Natural killer cell treated with Interleukin-12 subunit alpha and Interleukin-12 subunit beta and Interleukin-15 and Interleukin-18, amount 100 ng/mL, for 72 hours (primary cell): ENCODE data around the gene MYO1D. TPM values are rescaled to one million over a fixed set of nuclear protein-coding genes. Genes with fewer than 3 reads are reported as not detected.

ENCODE experiments used
- ATAC-seq, 2 donors: fragments of 150-1000 bp; cut with Tn5 transposase in 1 of 2; sonication (Bioruptor Pico), chemical (Tn5 transposase) in 1 of 2; 2 replicates each; pipeline ENCODE4 v1.10.0; 2021
- DNase-seq: peaks from one replicate; pipeline ENCODE4 v3.0.0; 2022; ENCODE audit warnings: low spot score
- H3K27ac Mint-ChIP-seq, 2 donors: 1 replicate in 1 of 2; 2 replicates in 1 of 2; pipeline ENCODE4 v1.8.0; 2022; ENCODE audit warnings: mixed read lengths in 2 of 2, mild to moderate bottlenecking in 1 of 2, moderate library complexity in 1 of 2
- H3K27me3 Mint-ChIP-seq, 2 donors: 1 replicate in 1 of 2; 2 replicates in 1 of 2; pipeline ENCODE4 v1.8.0; 2022; ENCODE audit warnings: mixed read lengths in 2 of 2
- H3K36me3 Mint-ChIP-seq: one replicate; pipeline ENCODE4 v1.8.0; 2022; ENCODE audit warnings: mixed read lengths
- H3K4me1 Mint-ChIP-seq, 2 donors: 1 replicate in 1 of 2; 2 replicates in 1 of 2; pipeline ENCODE4 v1.8.0; 2022; ENCODE audit warnings: low read depth in 2 of 2, mixed read lengths in 2 of 2, mild to moderate bottlenecking in 1 of 2
- H3K4me3 Mint-ChIP-seq: one replicate; pipeline ENCODE4 v1.8.0; 2022; ENCODE audit warnings: mixed read lengths
- H3K9me3 Mint-ChIP-seq: 2 replicates; pipeline ENCODE4 v1.8.0; 2022; ENCODE audit warnings: mixed read lengths
- total RNA-seq, 2 donors: library from RNA; stranded (reverse); gene quantifications; one replicate each; pipeline ENCODE4 v1.2.3, GENCODE V29; 2022

Gene MYO1D
- total RNA-seq, 2 donors from 2014 or later = 25.7 to 25.8 TPM

DNA sequence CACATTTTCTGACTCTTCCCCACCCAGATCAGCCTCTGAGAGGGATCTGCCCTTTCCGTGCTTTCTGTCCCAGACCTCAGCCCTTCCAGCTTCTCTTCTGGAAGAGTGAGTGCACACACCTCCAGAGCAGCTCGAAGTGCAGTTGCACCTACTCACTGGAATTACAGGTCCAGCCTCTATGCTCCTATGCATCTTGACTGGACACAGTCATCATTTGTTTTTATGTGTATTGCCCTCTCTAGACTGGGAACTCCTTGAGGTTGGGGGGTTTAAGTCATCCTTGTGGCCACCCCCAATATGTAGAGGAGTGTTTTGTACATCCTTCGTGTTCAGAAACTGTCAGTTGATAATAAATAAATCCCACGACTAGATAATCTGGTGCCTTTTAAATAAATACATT lies 308.2 kb downstream of the MYO1D start:
- DNase-seq = no peak

DNA sequence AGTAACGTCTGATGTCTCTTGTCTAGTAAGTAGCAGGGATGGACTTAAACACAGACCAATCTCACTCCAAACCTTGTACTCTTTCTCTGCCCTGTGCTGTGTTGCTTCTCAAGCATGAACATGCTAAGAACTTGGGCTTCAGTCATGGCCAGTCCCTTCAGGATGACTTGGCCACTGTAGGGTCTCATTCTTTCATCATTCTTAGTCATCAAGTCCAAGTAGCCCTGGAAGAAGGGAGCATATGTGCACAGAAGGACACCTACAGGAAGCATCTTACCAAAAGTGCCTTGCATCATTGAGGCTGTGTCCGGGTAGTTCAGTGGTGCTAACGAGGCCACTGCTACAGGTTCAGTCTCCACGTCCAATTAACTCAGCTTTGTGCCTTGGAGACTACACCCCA lies 309.4 kb downstream of the MYO1D start:
- no peak overlapping the region for H3K4me3 Mint-ChIP-seq
- H3K36me3 Mint-ChIP-seq = no peaks in the 10 kb centered on the region

More for the DNA sequence above, 308.2 kb downstream of the MYO1D start:
- Mint-ChIP-seq H3K9me3 (no peaks in the 10 kb centered on the region), H3K36me3 (no peaks in the 10 kb centered on the region), H3K4me3 (no peak overlapping the region), H3K4me1 (peaks cover 12 to 14% of the 10 kb centered on the region in 2 donors), H3K27me3 (peaks cover 0 to 4% of the 10 kb centered on the region in 2 donors), H3K27ac (peak overlapping the region in 1 of 2 donors; percentile 31)
- ATAC-seq = no peak

DNA sequence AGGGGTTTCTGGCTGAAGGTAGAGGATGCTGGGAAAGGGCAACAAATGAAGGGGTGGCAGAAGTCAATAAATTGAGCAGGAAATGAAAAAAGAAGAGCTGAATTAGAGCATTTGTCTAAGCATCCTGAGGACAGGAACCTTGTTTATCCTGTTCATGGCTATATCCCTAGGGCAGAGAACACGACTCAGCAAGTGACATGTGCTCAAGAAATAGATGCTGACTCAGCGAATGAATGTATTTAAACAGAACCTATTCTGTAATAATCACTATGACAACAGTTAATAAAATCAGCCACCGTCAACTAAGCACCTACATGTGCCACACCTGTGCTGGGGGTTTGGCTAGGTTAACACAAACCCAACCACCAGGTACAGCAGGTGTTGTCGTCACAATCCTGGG lies 309.8 kb downstream of the MYO1D start:
- H3K4me1 Mint-ChIP-seq = peaks cover 12 to 14% of the 10 kb centered on the region in 2 donors
- peaks cover 0 to 4% of the 10 kb centered on the region in 2 donors for H3K27me3 Mint-ChIP-seq
- H3K36me3 Mint-ChIP-seq = no peaks in the 10 kb centered on the region
- H3K9me3 Mint-ChIP-seq = no peaks in the 10 kb centered on the region
- ATAC-seq (no peak), DNase-seq (no peak)
- H3K4me3 Mint-ChIP-seq = no peak overlapping the region
- H3K27ac Mint-ChIP-seq = no peak overlapping the region

More for the DNA sequence above, 309.4 kb downstream of the MYO1D start:
- Mint-ChIP-seq H3K27me3 (peaks cover 0 to 4% of the 10 kb centered on the region in 2 donors), H3K9me3 (no peaks in the 10 kb centered on the region), H3K4me1 (peaks cover 12 to 14% of the 10 kb centered on the region in 2 donors), H3K27ac (no peak overlapping the region)
- ATAC-seq (no peak), DNase-seq (no peak)

DNA sequence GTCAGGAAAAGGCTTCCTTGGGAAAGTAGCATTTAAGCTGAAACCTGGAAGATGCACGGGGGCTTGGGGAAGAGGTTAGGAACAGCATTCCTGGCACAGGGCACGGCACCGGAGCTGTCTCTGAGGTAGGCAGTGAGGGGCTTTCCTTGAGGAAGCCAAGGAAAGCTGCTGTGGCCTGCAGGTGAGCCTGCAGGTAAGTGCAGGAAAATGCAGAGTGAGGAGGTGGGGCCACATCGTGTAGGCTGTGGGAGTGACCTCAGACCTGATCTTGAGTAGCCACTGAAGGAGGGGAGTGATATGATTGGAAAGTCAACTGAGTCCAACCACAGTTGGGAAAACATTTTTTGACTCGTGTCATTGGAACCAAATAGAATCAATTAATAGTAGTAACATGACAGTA lies 310.6 kb downstream of the MYO1D start:
- no peaks in the 10 kb centered on the region for H3K9me3 Mint-ChIP-seq

DNA sequence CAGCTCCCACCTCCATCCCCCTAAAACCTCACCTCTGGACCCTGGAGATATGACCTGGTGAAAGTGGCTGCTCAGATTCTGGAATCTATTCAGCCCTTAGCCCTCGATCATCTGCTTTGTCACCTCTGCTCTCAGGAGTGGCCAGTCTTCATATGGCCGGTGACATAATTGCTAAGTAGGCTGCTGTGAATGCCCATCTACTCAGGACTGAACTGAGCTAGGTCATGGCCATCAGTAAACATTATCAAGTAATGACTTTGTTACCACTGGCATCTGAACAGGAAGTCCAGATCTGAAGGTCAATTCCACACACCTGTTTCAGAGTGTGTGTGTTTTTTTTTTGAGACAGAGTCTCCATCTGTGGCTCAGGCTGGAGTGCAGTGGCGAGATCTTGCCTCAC lies 311.5 kb downstream of the MYO1D start:
- Mint-ChIP-seq H3K4me1 (peaks cover 12 to 14% of the 10 kb centered on the region in 2 donors), H3K36me3 (no peaks in the 10 kb centered on the region), H3K4me3 (no peak overlapping the region), H3K9me3 (no peaks in the 10 kb centered on the region), H3K27me3 (peaks cover 0 to 4% of the 10 kb centered on the region in 2 donors), H3K27ac (peak overlapping the region in 1 of 2 donors; percentile 29)
- ATAC-seq = no peak
- DNase-seq = no peak

More for the DNA sequence above, 310.6 kb downstream of the MYO1D start:
- Mint-ChIP-seq H3K4me3 (no peak overlapping the region), H3K36me3 (no peaks in the 10 kb centered on the region), H3K4me1 (peaks cover 12 to 14% of the 10 kb centered on the region in 2 donors), H3K27ac (no peak overlapping the region), H3K27me3 (peaks cover 0 to 4% of the 10 kb centered on the region in 2 donors)
- DNase-seq (no peak), ATAC-seq (no peak)

DNA sequence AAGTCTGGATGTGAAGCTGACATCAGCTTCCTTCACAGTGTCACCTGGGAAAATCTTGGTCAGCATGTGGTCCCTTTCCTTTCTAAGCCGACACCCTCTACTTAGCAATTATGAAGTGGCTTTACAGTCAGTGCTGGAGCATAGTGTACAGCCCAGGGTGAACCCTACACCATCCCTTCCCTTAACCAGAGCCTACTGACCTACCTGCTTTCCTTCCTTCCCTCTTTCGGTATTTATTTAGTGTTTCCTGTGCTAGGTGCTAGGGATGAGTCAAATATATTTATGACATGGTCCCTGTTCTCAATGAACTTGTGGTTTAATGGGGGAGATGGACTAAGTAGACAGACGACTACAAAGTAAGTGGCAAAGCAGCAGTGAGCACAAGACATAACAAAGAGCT lies 312.6 kb downstream of the MYO1D start:
- Mint-ChIP-seq H3K27ac (no peak overlapping the region), H3K9me3 (no peaks in the 10 kb centered on the region), H3K27me3 (peaks cover 0 to 4% of the 10 kb centered on the region in 2 donors), H3K4me3 (no peak overlapping the region), H3K36me3 (no peaks in the 10 kb centered on the region), H3K4me1 (peaks cover 14 to 16% of the 10 kb centered on the region in 2 donors)
- DNase-seq (no peak), ATAC-seq (peak; percentile 36 to 64)

DNA sequence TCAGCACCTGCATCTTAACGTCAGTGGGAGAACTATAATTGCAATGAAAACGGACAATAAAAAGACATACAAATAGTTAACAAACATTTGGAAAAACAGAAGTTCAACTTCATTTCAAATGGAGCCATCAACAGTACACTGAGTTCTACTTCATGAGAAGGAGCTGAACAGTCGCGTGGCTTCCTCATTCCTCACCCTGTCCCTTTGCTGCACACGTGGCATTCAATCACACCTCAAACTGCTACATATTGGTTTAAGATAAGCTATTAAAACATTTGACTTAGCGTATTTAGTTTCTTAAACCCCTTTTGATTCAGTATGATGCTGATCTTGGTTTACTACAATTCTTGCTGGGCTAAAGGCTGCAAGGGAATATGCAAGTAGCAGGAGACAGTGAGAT lies 313.3 kb downstream of the MYO1D start:
- ATAC-seq (no peak), DNase-seq (no peak)
- no peaks in the 10 kb centered on the region for H3K9me3 Mint-ChIP-seq
- peaks cover 0 to 4% of the 10 kb centered on the region in 2 donors for H3K27me3 Mint-ChIP-seq
- H3K4me1 Mint-ChIP-seq = peaks cover 18 to 22% of the 10 kb centered on the region in 2 donors
- no peak overlapping the region for H3K27ac Mint-ChIP-seq
- no peaks in the 10 kb centered on the region for H3K36me3 Mint-ChIP-seq
- H3K4me3 Mint-ChIP-seq = no peak overlapping the region

DNA sequence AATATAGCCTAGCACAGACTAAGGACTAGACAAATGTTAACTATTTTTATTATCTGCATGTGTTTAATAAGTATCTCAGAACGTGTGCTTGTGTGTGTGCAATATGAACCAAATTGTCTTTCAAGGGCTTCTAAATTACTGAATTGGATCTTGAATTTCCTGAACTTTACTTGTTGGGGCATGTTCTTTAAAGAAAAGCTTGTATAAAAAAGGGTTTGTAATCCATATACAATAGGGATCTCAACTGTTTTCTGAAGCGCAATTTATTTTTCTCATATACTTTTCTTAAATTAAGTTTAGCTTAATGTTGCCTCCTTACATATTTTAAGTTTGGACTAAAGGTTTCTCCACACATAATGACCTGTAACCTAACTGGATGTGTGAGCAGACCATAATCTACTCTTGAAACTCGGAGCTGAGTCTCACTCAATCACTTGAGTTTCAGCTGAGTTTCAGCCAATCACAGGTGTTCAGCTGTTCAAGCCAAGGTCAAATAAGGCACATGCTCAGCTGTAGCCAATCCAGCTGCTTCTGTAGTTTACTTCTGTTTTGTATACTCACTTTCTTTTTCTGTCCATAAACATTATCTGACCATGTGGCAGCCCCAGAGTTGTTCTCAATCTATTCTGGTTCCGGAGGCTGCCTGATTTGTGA lies 317.8 kb downstream of the MYO1D start:
- ATAC-seq = no peak
- H3K4me3 Mint-ChIP-seq = peak overlapping the region; percentile 52

DNA sequence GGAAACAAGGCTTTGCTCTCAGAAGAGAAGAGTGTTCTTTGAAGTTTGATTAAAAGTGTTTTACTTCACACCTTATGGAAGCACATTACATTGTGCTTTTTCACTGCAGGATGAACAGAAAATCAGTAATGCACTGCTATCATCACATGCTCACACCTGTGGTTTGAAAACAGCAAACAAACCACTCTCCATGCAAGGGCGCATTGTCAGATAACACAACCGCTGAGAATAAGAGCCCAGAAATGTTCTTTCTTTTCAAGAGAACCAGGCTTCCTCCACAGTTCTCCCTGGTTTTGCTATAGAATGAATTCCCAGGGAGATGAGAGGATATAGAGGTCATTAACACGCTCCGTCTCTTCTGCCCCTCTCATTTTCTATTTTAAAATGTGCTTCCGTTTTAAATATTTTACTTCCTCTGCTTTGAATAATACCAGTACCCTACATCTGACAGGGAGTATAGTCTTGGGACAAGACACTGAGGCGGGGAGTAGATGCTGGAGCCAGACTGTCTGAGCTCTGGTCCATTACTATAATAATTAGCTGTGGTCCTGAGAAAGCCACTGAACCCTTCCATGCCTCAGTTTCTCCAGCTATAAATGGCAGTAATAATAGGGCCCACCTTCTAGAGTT lies 318.5 kb downstream of the MYO1D start:
- H3K9me3 Mint-ChIP-seq = no peaks in the 10 kb centered on the region
- no peaks in the 10 kb centered on the region for H3K27me3 Mint-ChIP-seq
- DNase-seq = no peak
- ATAC-seq = peak in 1 of 2 donors; percentile 17
- no peaks in the 10 kb centered on the region for H3K36me3 Mint-ChIP-seq
- H3K4me1 Mint-ChIP-seq = peaks cover 30 to 31% of the 10 kb centered on the region in 2 donors
- peak overlapping the region; percentile 27 to 33 for H3K27ac Mint-ChIP-seq
- peak overlapping the region; percentile 52 for H3K4me3 Mint-ChIP-seq

More for the DNA sequence above, 317.8 kb downstream of the MYO1D start:
- Mint-ChIP-seq H3K27ac (peak overlapping the region in 1 of 2 donors; percentile 33), H3K27me3 (no peaks in the 10 kb centered on the region), H3K36me3 (no peaks in the 10 kb centered on the region), H3K9me3 (no peaks in the 10 kb centered on the region), H3K4me1 (peaks cover 24 to 26% of the 10 kb centered on the region in 2 donors)
- no peak for DNase-seq

DNA sequence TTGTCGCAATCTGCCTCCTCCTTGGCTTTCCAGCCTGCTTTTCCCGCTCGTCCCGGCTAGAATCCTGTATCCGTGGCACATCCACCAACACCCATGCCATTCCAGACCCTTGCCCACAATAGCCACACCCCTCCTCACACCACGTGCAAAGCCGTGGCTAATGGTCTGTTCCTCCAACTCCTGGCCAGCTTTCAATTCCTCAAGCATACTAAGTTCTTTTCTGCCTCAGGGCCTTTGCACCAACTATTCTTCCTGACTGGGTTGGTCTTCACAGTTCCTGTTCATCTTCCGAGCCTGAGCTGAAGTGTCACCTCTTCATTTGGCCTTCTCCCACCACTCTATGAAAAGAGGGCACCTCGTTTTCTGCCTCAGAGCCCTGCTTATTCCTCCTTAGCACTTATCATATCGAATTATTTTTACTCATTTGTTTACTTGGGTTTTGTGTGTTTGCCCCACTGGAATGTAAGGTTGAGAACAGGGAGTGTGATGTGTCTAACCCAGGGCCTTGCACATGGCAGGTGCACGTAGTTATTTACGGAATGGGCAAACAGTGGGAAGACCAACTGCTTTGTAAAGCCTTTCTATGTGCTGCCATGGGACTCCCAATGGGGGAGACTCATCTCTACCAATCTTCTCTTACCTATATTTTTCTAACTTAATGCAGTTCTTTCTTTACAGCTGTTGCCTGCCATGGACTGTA lies 321.2 kb downstream of the MYO1D start:
- no peaks in the 10 kb centered on the region for H3K9me3 Mint-ChIP-seq
- ATAC-seq (no peak), DNase-seq (no peak)
- no peaks in the 10 kb centered on the region for H3K27me3 Mint-ChIP-seq
- no peaks in the 10 kb centered on the region for H3K36me3 Mint-ChIP-seq
- peaks cover 53 to 56% of the 10 kb centered on the region in 2 donors for H3K4me1 Mint-ChIP-seq
- H3K27ac Mint-ChIP-seq = peak overlapping the region in 1 of 2 donors; percentile 54
- H3K4me3 Mint-ChIP-seq = no peak overlapping the region

DNA sequence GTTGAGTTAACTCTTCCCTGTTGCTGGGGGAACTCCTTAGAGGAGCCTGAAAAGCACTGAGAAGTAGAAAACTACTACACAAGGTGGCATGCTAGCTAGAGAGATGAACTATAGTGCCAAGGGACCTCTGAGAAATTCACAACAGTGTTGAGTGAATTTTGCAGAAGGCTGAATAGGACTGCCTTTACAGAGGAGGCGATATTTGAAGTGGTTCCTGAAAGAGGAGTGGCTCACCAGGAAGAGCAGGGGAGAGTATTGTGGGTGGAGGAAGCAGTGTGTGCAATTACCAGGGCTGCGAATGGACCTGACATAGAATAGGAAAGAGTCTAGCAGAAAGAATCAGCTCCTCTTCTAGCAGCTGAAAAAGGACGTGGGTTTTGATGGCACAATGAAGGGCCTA lies 323.8 kb downstream of the MYO1D start:
- H3K9me3 Mint-ChIP-seq = no peaks in the 10 kb centered on the region
- ATAC-seq (peak in 1 of 2 donors; percentile 32), DNase-seq (no peak)
- peak overlapping the region; percentile 4 for H3K4me3 Mint-ChIP-seq
- H3K36me3 Mint-ChIP-seq = no peaks in the 10 kb centered on the region
- no peaks in the 10 kb centered on the region for H3K27me3 Mint-ChIP-seq
- peak overlapping the region in 1 of 2 donors; percentile 56 for H3K27ac Mint-ChIP-seq
- H3K4me1 Mint-ChIP-seq = peaks cover 47 to 49% of the 10 kb centered on the region in 2 donors

DNA sequence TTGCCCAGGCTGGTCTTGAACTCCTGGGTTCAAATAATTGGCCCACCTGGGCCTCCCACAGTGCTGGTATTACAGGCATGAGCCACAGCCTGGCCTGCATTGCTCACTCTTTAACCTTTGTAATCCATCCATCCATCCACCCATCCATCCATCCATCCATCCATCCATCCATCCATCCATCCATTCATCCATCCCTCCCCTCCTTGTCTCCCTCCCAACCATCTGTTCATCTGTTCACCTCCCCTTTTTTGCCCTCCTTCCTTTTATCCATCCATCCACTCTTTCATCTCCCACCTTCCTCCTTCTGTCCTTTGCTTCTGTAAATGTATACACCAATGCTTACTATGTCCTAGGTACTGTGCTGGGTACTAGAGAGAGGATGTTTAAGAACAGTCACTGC lies 324.6 kb downstream of the MYO1D start:
- ATAC-seq (no peak), DNase-seq (no peak)
- Mint-ChIP-seq H3K27me3 (no peaks in the 10 kb centered on the region), H3K27ac (peak overlapping the region; percentile 45 to 63), H3K4me3 (peak overlapping the region; percentile 50), H3K4me1 (peaks cover 43 to 46% of the 10 kb centered on the region in 2 donors), H3K9me3 (no peaks in the 10 kb centered on the region), H3K36me3 (no peaks in the 10 kb centered on the region)

DNA sequence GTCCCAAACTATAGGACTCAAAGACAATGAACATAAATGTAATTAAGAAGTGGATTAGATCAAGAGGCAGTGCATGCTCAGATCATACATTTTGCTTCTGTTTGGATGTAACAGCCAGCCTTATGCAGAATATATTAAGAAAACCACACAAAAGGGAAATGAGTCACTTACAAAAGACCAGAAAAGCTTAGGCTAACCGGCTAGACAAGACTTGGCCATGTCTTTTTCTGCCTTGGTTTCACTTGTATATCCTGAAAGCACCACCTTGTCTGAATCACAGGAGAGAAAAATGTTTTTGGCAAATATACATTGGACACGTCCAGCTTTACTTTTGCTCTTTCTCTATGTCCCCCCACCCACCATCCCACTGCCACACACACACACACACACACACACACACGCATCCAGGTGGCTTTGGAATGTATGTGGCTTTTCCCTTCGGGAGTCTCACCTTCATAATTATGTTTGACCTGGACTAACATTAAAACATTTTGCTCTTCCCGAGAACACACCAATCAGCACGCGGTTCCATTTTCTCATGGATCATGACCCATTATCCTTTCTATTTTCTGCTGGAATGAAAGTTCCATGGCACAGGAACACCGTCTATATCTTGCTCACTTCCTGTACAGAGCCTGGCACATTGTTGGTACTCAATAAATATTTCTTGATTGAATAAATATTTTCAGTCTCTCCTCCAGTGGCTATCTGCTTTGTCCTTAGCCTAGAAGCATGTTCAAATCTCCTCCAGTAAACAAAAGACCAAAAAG lies 325.6 kb downstream of the MYO1D start:
- H3K36me3 Mint-ChIP-seq = no peaks in the 10 kb centered on the region
- no peak for DNase-seq
- H3K4me1 Mint-ChIP-seq = peaks cover 43 to 46% of the 10 kb centered on the region in 2 donors
- ATAC-seq = peak; percentile 81 to 93
- peak overlapping the region; percentile 50 for H3K4me3 Mint-ChIP-seq
- H3K27me3 Mint-ChIP-seq = no peaks in the 10 kb centered on the region
- peak overlapping the region; percentile 45 to 63 for H3K27ac Mint-ChIP-seq
- H3K9me3 Mint-ChIP-seq = no peaks in the 10 kb centered on the region
